Liver (tissue), 9 donors: ENCODE measurements around the gene ADM5. TPM values are rescaled to one million over a fixed set of nuclear protein-coding genes. Genes with fewer than 3 reads are reported as not detected.

Experiments
- DNase-seq: peaks from one replicate; pipeline ENCODE4 v3.0.0-alpha.2; 2017; ENCODE audit warnings: low spot score
- H3K27ac ChIP-seq, 2 donors: one replicate each; pipeline ENCODE4 v1.7.0; 2013; ENCODE audit warnings: inconsistent platforms in 2 of 2, low read length in 2 of 2, control low read depth in 1 of 2, low read depth in 1 of 2, mild to moderate bottlenecking in 1 of 2
- H3K27me3 ChIP-seq, 4 donors: one replicate each; pipeline versions ENCODE4 v1.6.1 to v1.7.0; 2013; ENCODE audit warnings: low read length in 3 of 4, inconsistent platforms in 1 of 4, mild to moderate bottlenecking in 1 of 4, moderate library complexity in 1 of 4; ENCODE audit not compliant: control insufficient read depth in 4 of 4, insufficient read depth in 4 of 4
- H3K36me3 ChIP-seq, 4 donors: one replicate each; pipeline versions ENCODE4 v1.6.1 to v1.7.0; 2013; ENCODE audit warnings: low read length in 3 of 4, mild to moderate bottlenecking in 3 of 4, low read depth in 1 of 4, moderate library complexity in 1 of 4; ENCODE audit not compliant: control insufficient read depth in 4 of 4, insufficient read depth in 3 of 4
- H3K4me1 ChIP-seq, 4 donors: one replicate each; pipeline versions ENCODE4 v1.6.1 to v1.7.0; 2013; ENCODE audit warnings: low read length in 3 of 4, mild to moderate bottlenecking in 3 of 4, moderate library complexity in 1 of 4; ENCODE audit not compliant: control insufficient read depth in 4 of 4, insufficient read depth in 4 of 4
- H3K4me3 ChIP-seq, 3 donors: one replicate each; pipeline versions ENCODE4 v1.6.1 to v1.7.0; 2013; ENCODE audit warnings: low read length in 3 of 3, control low read depth in 1 of 3, low read depth in 1 of 3, mild to moderate bottlenecking in 1 of 3
- H3K9ac ChIP-seq, 2 donors: one replicate each; pipeline ENCODE4 v1.7.0; 2013; ENCODE audit warnings: low read length in 2 of 2, mild to moderate bottlenecking in 2 of 2, moderate library complexity in 2 of 2, control low read depth in 1 of 2, low read depth in 1 of 2
- H3K9me3 ChIP-seq, 4 donors: one replicate each; pipeline versions ENCODE4 v1.6.1 to v1.7.0; 2013; ENCODE audit warnings: low read length in 3 of 4; ENCODE audit not compliant: control insufficient read depth in 4 of 4
- CTCF ChIP-seq: fragments of 150-350 bp; IDR thresholded peaks from 2 replicates; pipeline ENCODE4 v1.5.1; 2017; ENCODE audit warnings: improper control_type of control experiment, low read depth, low read length; ENCODE audit not compliant: missing input control
- EGR1 ChIP-seq, 2 donors: IDR thresholded peaks; 2 replicates each; pipeline ENCODE4 v1.6.1; 2016 to 2018; ENCODE audit warnings: antibody characterized with exemption in 2 of 2, low read depth in 2 of 2
- FOXA1 ChIP-seq: IDR thresholded peaks from 2 replicates; pipeline ENCODE4 v1.6.1; 2016; ENCODE audit warnings: antibody characterized with exemption
- FOXA2 ChIP-seq: IDR thresholded peaks from 2 replicates; pipeline ENCODE4 v1.6.1; 2016; ENCODE audit warnings: antibody characterized with exemption
- GABPA ChIP-seq, 2 donors: IDR thresholded peaks in 1 of 2; conservative IDR thresholded peaks in 1 of 2; 2 replicates each; pipeline ENCODE4 v1.6.1; 2016; ENCODE audit warnings: antibody characterized with exemption in 2 of 2, mild to moderate bottlenecking in 1 of 2, moderate library complexity in 1 of 2
- HNF4A ChIP-seq, 2 donors: conservative IDR thresholded peaks; 2 replicates each; pipeline ENCODE4 v1.6.1; 2016; ENCODE audit warnings: antibody characterized with exemption in 2 of 2, mild to moderate bottlenecking in 2 of 2
- HNF4G ChIP-seq: IDR thresholded peaks from 2 replicates; pipeline ENCODE4 v1.6.1; 2016; ENCODE audit warnings: antibody characterized with exemption
- JUND ChIP-seq, 2 donors: IDR thresholded peaks; 2 replicates each; pipeline ENCODE4 v1.6.1; 2016; ENCODE audit warnings: antibody characterized with exemption in 2 of 2
- MAX ChIP-seq: IDR thresholded peaks from 2 replicates; pipeline ENCODE4 v1.6.1; 2016; ENCODE audit warnings: antibody characterized with exemption
- NR2F2 ChIP-seq: IDR thresholded peaks from 2 replicates; pipeline ENCODE4 v1.6.1; 2016; ENCODE audit warnings: antibody characterized with exemption
- RAD21 ChIP-seq, 2 donors: IDR thresholded peaks; 2 replicates each; pipeline ENCODE4 v1.6.1; 2016; ENCODE audit warnings: antibody characterized with exemption in 2 of 2, mild to moderate bottlenecking in 2 of 2
- REST ChIP-seq: IDR thresholded peaks from 2 replicates; pipeline ENCODE4 v1.6.1; 2016; ENCODE audit warnings: antibody characterized with exemption, mild to moderate bottlenecking
- RXRA ChIP-seq, 2 donors: IDR thresholded peaks; 2 replicates each; pipeline ENCODE4 v1.6.1; 2017 to 2018; ENCODE audit warnings: antibody characterized with exemption in 2 of 2, mild to moderate bottlenecking in 1 of 2
- SP1 ChIP-seq: IDR thresholded peaks from 2 replicates; pipeline ENCODE4 v1.6.1; 2018; ENCODE audit warnings: antibody characterized with exemption, mild to moderate bottlenecking
- TAF1 ChIP-seq: conservative IDR thresholded peaks from 2 replicates; pipeline ENCODE4 v1.6.1; 2016; ENCODE audit warnings: antibody characterized with exemption, mild to moderate bottlenecking
- YY1 ChIP-seq: IDR thresholded peaks from 2 replicates; pipeline ENCODE4 v1.6.1; 2016; ENCODE audit warnings: antibody characterized with exemption, mild to moderate bottlenecking
- ZBTB33 ChIP-seq: IDR thresholded peaks from 2 replicates; pipeline ENCODE4 v1.6.1; 2016; ENCODE audit warnings: antibody characterized with exemption
- WGBS: extraction: QIAGEN DNeasy Blood & Tissue Kit; methylation state at CpG from one replicate; pipeline ENCODE4 v1.1.7; 2013; 5-methylcytosine and 5-hydroxymethylcytosine counted together
- polyA plus RNA-seq, 2 donors: library from polyadenylated mRNA; stranded (reverse) in 1 of 2; unstranded in 1 of 2; fragments of 200-250 nt in 1 of 2; fragments of >200 nt in 1 of 2; fragmentation: Nextera tagmentation in 1 of 2; extraction: Ambion mirVana in 1 of 2; gene quantifications; one replicate each; pipeline versions ENCODE4 v1.2.1 to v1.2.3, GENCODE V29; 2013 to 2015
- total RNA-seq, 2 donors: library from RNA; depleted of rRNA; stranded (reverse); fragments of >200 nt; gene quantifications; one replicate each; pipeline ENCODE4 v1.2.3, GENCODE V29; 2014
- TF ChIP-seq, protein P1 (sequence below): IDR thresholded peaks from 2 replicates; pipeline ENCODE4 v1.6.1; 2016; ENCODE audit warnings: antibody characterized with exemption
- donor health status: healthy.
- donor health status: healthy.
- donor health status: healthy.
- donor health status: healthy.
- donor health status: healthy.

The ADM5 gene
- total and polyA plus RNA-seq, 4 donors = 0.11 to 0.84 (median 0.26) TPM

- TF ChIP-seq EGR1 (IDR thresholded peaks at IDR 0.05; ENCODE audit: low read depth in 2 of 2) (no peak), MAX (no peak), ZBTB33 (no peak), RXRA (IDR thresholded peaks at IDR 0.05) (no peak), NR2F2 (no peak), HNF4A (conservative IDR thresholded peaks at IDR 0.05) (no peak), CTCF (no peak), FOXA1 (no peak), YY1 (no peak), HNF4G (no peak), JUND (IDR thresholded peaks at IDR 0.05) (no peak), SP1 (no peak), RAD21 (IDR thresholded peaks at IDR 0.05) (no peak), GABPA (IDR thresholded peaks at IDR 0.05 in 1 of 2, conservative IDR thresholded peaks at IDR 0.05 in 1 of 2) (no peak), REST (no peak), FOXA2 (no peak), TAF1 (no peak)
- TF ChIP-seq, protein P1, sequence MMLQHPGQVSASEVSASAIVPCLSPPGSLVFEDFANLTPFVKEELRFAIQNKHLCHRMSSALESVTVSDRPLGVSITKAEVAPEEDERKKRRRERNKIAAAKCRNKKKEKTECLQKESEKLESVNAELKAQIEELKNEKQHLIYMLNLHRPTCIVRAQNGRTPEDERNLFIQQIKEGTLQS = no peak
- H3K4me1 ChIP-seq = no peaks in the 10 kb centered on the region
- no peaks in the 10 kb centered on the region for H3K9me3 ChIP-seq
- no peak for DNase-seq
- H3K4me3 ChIP-seq = no peak overlapping the region
- no peaks in the 10 kb centered on the region for H3K36me3 ChIP-seq
- WGBS = 75% methylated on average over 3 of the region's 3 CpGs
- no peak overlapping the region for H3K9ac ChIP-seq
- no peaks in the 10 kb centered on the region for H3K27me3 ChIP-seq
- no peak overlapping the region for H3K27ac ChIP-seq
These were observed 26.8 kb downstream of the ADM5 start for GRCh38 chr19:49716154-49716553.

- Histone ChIP-seq H3K9ac (no peak overlapping the region), H3K36me3 (no peaks in the 10 kb centered on the region), H3K27ac (peak overlapping the region in 1 of 2 donors; percentile 80), H3K27me3 (no peaks in the 10 kb centered on the region), H3K9me3 (no peaks in the 10 kb centered on the region), H3K4me3 (no peak overlapping the region), H3K4me1 (no peaks in the 10 kb centered on the region)
- WGBS = 93% methylated on average over 8 of the region's 8 CpGs
- no peak for DNase-seq
- TF ChIP-seq YY1 (no peak), REST (no peak), HNF4A (conservative IDR thresholded peaks at IDR 0.05) (no peak), EGR1 (IDR thresholded peaks at IDR 0.05; ENCODE audit: low read depth in 2 of 2) (no peak), NR2F2 (no peak)
- TF ChIP-seq, protein P1 = no peak
These were observed 29.1 kb downstream of the ADM5 start for GRCh38 chr19:49718511-49718910.
